ENCODE measurements around the gene VWA5B1. TPM values are rescaled to one million over a fixed set of nuclear protein-coding genes. Genes with fewer than 3 reads are reported as not detected.

VWA5B1 gene
- not detected for total RNA-seq

DNA sequence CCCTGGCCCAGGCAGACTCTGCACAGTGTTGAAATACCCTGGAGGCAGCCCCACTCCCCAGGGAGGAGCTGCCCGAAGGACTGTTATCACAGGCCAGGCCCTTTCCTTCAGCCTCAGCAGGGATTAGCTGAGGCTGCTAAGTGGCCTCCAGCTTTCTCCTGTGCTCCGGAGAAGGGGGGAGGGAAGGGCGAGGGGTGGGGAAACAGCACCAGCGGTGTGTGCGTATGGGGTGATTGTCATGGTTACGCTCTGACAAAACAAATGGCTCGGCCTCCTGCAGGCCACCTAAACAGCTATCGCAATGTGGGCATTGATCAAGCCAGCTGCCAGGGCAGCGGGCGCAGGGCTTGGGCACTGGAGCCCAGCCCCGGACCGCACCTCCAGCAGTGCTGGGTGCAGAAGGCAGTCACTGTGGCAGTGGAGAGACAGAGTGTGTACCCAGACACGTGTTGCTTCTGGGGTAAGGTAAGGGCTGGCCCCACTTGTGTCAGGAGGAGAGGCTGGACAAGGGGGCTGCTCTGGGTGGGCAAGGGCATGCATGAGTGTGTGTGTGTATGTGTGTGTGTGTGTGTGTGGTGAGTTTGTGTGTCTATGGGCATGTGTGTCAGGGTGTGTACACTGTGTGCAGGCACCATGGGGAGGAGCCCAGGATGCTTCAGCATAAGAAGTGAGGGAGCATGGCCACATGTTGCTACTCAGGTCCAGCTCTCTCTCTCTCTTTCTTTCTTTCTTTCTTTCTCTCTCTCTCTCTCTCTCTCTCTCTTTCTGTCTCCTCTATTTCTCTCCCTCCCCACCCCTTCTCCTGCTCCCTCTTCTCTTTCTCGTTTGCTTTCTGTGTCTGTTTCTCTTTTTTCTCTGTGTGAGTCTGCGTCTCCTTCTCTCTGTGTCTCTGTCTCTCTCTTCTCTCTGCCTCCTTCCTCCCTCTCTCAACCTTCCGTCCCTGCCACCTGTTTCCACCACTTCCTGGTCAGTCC, at the start of gene VWA5B1:
Gene VWA5B1 (plus strand): TSS at position 252 of the 974 bp plus-strand sequence. CDS start 19,727 bp downstream, outside the sequence.
- no peak within 1 kb of the TSS for H3K4me3 Mint-ChIP-seq

DNA sequence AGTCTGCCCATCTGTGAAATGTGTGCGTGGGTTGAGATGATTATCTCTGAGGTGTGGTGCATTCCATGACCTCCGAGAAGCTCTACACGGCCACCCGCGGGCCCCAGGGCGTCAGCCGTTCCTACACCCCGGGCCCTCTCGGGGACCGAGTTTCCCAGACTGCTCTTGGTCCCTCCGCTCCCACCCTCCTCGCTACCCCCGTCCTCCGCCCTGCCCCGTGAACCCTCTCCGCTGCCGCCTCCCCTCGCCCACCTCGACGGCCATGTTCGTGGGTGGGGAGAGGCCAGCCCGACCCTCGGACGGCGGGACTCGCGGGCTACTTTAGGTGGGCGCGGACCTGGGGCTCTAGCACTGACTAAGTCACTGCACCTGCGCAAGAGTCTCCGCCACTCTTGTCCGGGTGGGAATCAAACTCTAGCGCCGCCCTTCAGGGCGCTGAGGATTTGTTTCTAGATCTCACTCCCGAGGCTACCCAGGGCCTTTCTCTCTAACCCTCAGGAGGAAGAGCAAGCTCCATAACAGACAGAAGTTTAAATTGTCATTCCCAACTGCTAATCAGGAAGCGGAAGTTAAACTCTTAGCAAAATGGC, 47.7 kb upstream of the VWA5B1 start:
- peaks cover 19% of the 10 kb centered on the region for H3K27me3 Mint-ChIP-seq
- ChIA-PET CTCF (interaction anchor here (0.9 to 1.2 kb wide), 3 partner anchors 9 to 134 kb away, joined by 3 read pairs; no protein-coding TSS in a partner anchor), POLR2A (no interaction called here)
- H3K4me1 Mint-ChIP-seq (ENCODE audit: low read depth) = peaks cover under 1% of the 10 kb centered on the region
- H3K36me3 Mint-ChIP-seq = no peaks in the 10 kb centered on the region
- DNase-seq = no peak
- H3K4me3 Mint-ChIP-seq = no peak overlapping the region
- no peaks in the 10 kb centered on the region for H3K9me3 Mint-ChIP-seq
- intact Hi-C loops (cut with micrococcal nuclease) = no loop called here
- no peak overlapping the region for H3K27ac Mint-ChIP-seq

More for the DNA sequence above, at the start of gene VWA5B1:
- ChIA-PET POLR2A (no interaction called here), CTCF (no interaction called here)
- peaks cover 9% of the 10 kb centered on the region for H3K4me1 Mint-ChIP-seq (ENCODE audit: low read depth)
- no peaks in the 10 kb centered on the region for H3K9me3 Mint-ChIP-seq
- H3K27ac Mint-ChIP-seq = no peak within 1 kb of the TSS
- no peak for DNase-seq
- intact Hi-C loops (cut with micrococcal nuclease) = no loop called here
- H3K36me3 Mint-ChIP-seq = no peaks in the 10 kb centered on the region
- H3K27me3 Mint-ChIP-seq = peaks cover 49% of the 10 kb centered on the region

GRCh38 chr1:20248971-20249612, 41.6 kb upstream of the VWA5B1 start:
- peak; percentile 67 for DNase-seq
- ChIA-PET POLR2A (no interaction called here), CTCF (interaction anchor here (1.2 kb wide), 1 partner anchor 244 kb away, joined by 4 read pairs; no protein-coding TSS in a partner anchor)
- H3K36me3 Mint-ChIP-seq = no peaks in the 10 kb centered on the region
- intact Hi-C loops (cut with micrococcal nuclease) = loop anchor here (1.0 to 2.0 kb wide), 2 partner anchors 62 to 73 kb away; partner anchors contain the start of genes PLA2G2C and UBXN10
- peak overlapping the region; percentile 85 for H3K27ac Mint-ChIP-seq
- no peaks in the 10 kb centered on the region for H3K27me3 Mint-ChIP-seq
- H3K4me3 Mint-ChIP-seq = no peak overlapping the region
- no peaks in the 10 kb centered on the region for H3K9me3 Mint-ChIP-seq
- H3K4me1 Mint-ChIP-seq (ENCODE audit: low read depth) = peaks cover 23% of the 10 kb centered on the region

DNA sequence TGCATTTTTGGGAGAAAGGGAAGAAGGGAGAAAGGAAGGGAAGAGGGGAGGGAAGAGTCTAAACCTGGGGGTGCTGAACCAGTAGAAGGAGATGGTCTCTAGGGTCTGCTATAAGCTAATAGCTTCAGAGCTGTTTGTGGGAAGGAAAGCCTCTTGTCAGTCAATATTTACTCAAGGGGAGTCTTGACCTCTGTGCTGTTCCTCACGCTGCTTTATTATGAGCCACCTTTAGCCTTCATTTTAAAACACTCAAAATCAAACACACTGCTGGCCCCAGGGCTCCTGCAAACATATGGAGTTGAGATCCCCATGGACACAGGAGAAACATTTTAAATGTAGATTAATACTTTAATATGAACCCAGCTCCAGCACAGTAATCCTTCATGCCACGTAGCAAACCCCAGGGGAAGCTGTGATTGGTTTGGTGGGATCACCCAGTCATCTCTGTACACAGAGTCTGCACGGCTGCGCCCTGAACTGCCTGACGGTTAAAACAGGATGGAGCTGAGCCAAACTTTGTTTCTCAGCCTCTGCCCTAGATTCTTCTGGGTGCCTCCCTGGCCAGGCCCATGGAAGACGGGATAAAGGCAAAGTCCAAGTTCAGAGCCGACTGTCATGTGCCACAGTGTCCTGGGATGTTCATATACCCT, 40.2 kb upstream of the VWA5B1 start:
- Mint-ChIP-seq H3K27ac (no peak overlapping the region), H3K4me1 (ENCODE audit: low read depth) (peaks cover 23% of the 10 kb centered on the region), H3K36me3 (no peaks in the 10 kb centered on the region), H3K9me3 (no peaks in the 10 kb centered on the region), H3K27me3 (no peaks in the 10 kb centered on the region), H3K4me3 (no peak overlapping the region)
- POLR2A ChIA-PET = no interaction called here
- intact Hi-C loops (cut with micrococcal nuclease) = no loop called here
- DNase-seq = peak; percentile 60
- CTCF ChIA-PET = interaction anchor here (1.1 to 2.4 kb wide), 3 partner anchors 38 to 243 kb away, joined by 3 to 8 read pairs (median 4); no protein-coding TSS in a partner anchor

- no peak overlapping the region for H3K4me3 Mint-ChIP-seq
- H3K9me3 Mint-ChIP-seq = no peaks in the 10 kb centered on the region
- no peak overlapping the region for H3K27ac Mint-ChIP-seq
- no peaks in the 10 kb centered on the region for H3K36me3 Mint-ChIP-seq
- POLR2A ChIA-PET = no interaction called here
- H3K27me3 Mint-ChIP-seq = peaks cover 2% of the 10 kb centered on the region
- intact Hi-C loops (cut with micrococcal nuclease) = no loop called here
- CTCF ChIA-PET = interaction anchor here (1.2 to 2.4 kb wide), 2 partner anchors 40 to 110 kb away, joined by 3 to 8 read pairs; no protein-coding TSS in a partner anchor
- H3K4me1 Mint-ChIP-seq (ENCODE audit: low read depth) = peaks cover 23% of the 10 kb centered on the region
- DNase-seq = no peak
Observed at GRCh38 chr1:20252587-20252986, 38.1 kb upstream of the VWA5B1 start.

GRCh38 chr1:20255666-20256065, 35.0 kb upstream of the VWA5B1 start:
- intact Hi-C loops (cut with micrococcal nuclease) = no loop called here
- Mint-ChIP-seq H3K27me3 (peaks cover 2% of the 10 kb centered on the region), H3K9me3 (no peaks in the 10 kb centered on the region), H3K27ac (no peak overlapping the region), H3K4me1 (ENCODE audit: low read depth) (peaks cover 3% of the 10 kb centered on the region), H3K4me3 (no peak overlapping the region), H3K36me3 (no peaks in the 10 kb centered on the region)
- CTCF ChIA-PET = no interaction called here
- DNase-seq = peak; percentile 21
- POLR2A ChIA-PET = no interaction called here

GRCh38 chr1:20259646-20260045, 31.0 kb upstream of the VWA5B1 start:
- H3K27me3 Mint-ChIP-seq = peaks cover 7% of the 10 kb centered on the region
- DNase-seq = no peak
- POLR2A ChIA-PET = no interaction called here
- no peaks in the 10 kb centered on the region for H3K36me3 Mint-ChIP-seq
- no peak overlapping the region for H3K4me3 Mint-ChIP-seq
- H3K9me3 Mint-ChIP-seq = no peaks in the 10 kb centered on the region
- CTCF ChIA-PET = interaction anchor here (0.7 kb wide), 1 partner anchor 17 kb away, joined by 3 read pairs; no protein-coding TSS in a partner anchor
- intact Hi-C loops (cut with micrococcal nuclease) = no loop called here
- no peak overlapping the region for H3K27ac Mint-ChIP-seq
- no peaks in the 10 kb centered on the region for H3K4me1 Mint-ChIP-seq (ENCODE audit: low read depth)

DNA sequence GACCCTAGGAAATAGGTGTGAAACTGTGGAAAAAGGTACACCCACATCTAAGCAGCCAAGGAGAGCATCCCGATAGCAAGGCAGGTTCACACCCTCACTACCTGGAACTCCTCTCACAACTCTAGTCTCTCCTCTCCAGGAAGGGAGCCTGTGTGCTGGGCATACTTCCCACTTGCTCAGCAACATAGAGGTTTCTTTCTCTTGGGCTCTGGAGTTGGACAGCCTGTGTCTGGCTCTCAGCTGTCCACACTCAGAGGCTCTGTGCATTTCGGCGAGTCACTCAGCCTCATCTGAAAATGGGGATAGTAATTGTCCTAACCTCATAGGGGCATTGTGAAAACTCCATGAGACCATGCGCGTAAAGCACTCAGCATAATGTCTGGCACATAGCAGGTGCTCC, 29.6 kb upstream of the VWA5B1 start:
- DNase-seq = no peak
- Mint-ChIP-seq H3K4me1 (ENCODE audit: low read depth) (no peaks in the 10 kb centered on the region), H3K36me3 (no peaks in the 10 kb centered on the region), H3K27ac (no peak overlapping the region), H3K4me3 (no peak overlapping the region), H3K27me3 (peaks cover 7% of the 10 kb centered on the region), H3K9me3 (no peaks in the 10 kb centered on the region)
- ChIA-PET CTCF (interaction anchor here (0.6 kb wide), 1 partner anchor 90 kb away, joined by 3 read pairs; no protein-coding TSS in a partner anchor), POLR2A (no interaction called here)
- intact Hi-C loops (cut with micrococcal nuclease) = no loop called here

DNA sequence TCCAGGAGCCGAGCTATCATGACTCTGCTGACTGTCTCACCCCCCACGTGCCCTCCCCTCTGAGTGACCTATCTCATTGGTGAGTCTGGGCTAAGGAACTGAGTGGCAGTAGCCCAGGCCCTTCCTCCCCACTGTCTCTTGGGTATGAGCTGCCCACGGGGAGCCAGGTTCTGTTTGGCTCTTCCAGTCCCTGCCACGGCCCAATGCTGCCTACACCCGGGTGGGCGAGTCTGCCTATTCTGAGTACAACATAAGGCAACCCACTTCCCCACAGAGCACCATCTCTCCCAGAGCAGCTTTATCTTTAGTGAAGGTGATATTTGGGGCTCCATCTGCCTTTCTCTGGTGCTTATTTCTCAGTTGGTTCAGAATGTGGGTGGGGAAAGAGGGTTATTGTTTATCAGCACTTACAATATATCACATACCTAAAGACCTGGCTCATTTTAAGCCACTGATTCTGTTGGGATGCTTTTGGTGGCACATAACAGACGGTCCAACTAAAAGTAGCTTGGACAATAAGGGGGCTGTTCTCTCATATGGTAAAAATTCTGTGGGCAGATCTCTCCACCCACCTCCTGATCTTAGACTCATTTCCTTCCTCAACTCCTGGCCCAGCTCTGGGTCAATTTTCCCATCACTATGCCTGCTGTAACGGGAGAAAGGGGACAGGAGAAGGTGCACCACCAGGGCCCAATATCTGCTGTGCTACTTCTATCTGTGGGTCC, 27.7 kb upstream of the VWA5B1 start:
- no peaks in the 10 kb centered on the region for H3K36me3 Mint-ChIP-seq
- intact Hi-C loops (cut with micrococcal nuclease) = no loop called here
- no peak overlapping the region for H3K27ac Mint-ChIP-seq
- POLR2A ChIA-PET = no interaction called here
- no peak for DNase-seq
- CTCF ChIA-PET = no interaction called here
- no peaks in the 10 kb centered on the region for H3K9me3 Mint-ChIP-seq
- H3K4me3 Mint-ChIP-seq = no peak overlapping the region
- H3K27me3 Mint-ChIP-seq = peaks cover 5% of the 10 kb centered on the region
- no peaks in the 10 kb centered on the region for H3K4me1 Mint-ChIP-seq (ENCODE audit: low read depth)

DNA sequence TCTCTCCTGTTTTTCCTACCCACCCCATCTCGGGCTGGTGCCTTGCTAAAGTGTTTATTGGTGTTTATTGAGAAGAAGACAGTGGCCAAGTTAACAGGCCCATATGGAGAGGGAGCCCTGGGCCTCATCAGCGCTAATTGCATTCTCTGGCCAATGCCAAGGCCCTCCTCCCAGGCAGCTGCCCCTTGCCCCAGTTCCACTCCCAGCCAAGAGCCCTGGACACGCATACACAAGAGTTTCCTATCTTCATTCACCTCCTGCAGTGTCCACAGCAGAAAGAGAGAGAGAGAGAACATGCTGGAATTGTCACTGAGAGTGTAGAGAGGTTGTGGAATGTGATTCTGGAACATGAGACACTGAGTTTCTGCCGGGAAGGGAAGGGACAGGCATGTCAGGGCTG, 25.4 kb upstream of the VWA5B1 start:
- ChIA-PET CTCF (no interaction called here), POLR2A (no interaction called here)
- no peak overlapping the region for H3K27ac Mint-ChIP-seq
- H3K27me3 Mint-ChIP-seq = peaks cover 10% of the 10 kb centered on the region
- no peak overlapping the region for H3K4me3 Mint-ChIP-seq
- no peaks in the 10 kb centered on the region for H3K36me3 Mint-ChIP-seq
- no peak for DNase-seq
- H3K4me1 Mint-ChIP-seq (ENCODE audit: low read depth) = no peaks in the 10 kb centered on the region
- no peaks in the 10 kb centered on the region for H3K9me3 Mint-ChIP-seq
- intact Hi-C loops (cut with micrococcal nuclease) = no loop called here

GRCh38 chr1:20266141-20266540, 24.5 kb upstream of the VWA5B1 start:
- POLR2A ChIA-PET = no interaction called here
- H3K27me3 Mint-ChIP-seq = peaks cover 17% of the 10 kb centered on the region

More at GRCh38 chr1:20266141-20266540, 24.5 kb upstream of the VWA5B1 start:
- Mint-ChIP-seq H3K27ac (no peak overlapping the region), H3K4me3 (no peak overlapping the region), H3K4me1 (ENCODE audit: low read depth) (no peaks in the 10 kb centered on the region), H3K9me3 (no peaks in the 10 kb centered on the region), H3K36me3 (no peaks in the 10 kb centered on the region)
- no peak for DNase-seq
- intact Hi-C loops (cut with micrococcal nuclease) = no loop called here
- CTCF ChIA-PET = interaction anchor here (0.6 kb wide), 1 partner anchor 87 kb away, joined by 3 read pairs; no protein-coding TSS in a partner anchor
